HepG2 (cell line): ENCODE results near the gene GABRB1. TPM values are rescaled to one million over a fixed set of nuclear protein-coding genes. Genes with fewer than 3 reads are reported as not detected.

Experiments used
- ETV5 ChIP-seq: IDR thresholded peaks from 2 replicates; pipeline ENCODE4 v1.6.1; 2018; ENCODE audit warnings: missing biosample characterization, missing genetic modification reagents, inconsistent platforms, borderline replicate concordance
- FOSL2 ChIP-seq: sonication (generic); formaldehyde crosslinking; IDR thresholded peaks from 2 replicates; pipeline ENCODE4 v1.4.0; 2020; ENCODE audit warnings: missing genetic modification reagents
- FOXK2 ChIP-seq: fragments of 450-650 bp; IDR thresholded peaks from 2 replicates; pipeline ENCODE4 v1.6.1; 2016
- HES4 ChIP-seq: sonication (generic); formaldehyde crosslinking; IDR thresholded peaks from 2 replicates; pipeline ENCODE4 v1.9.0; 2021; ENCODE audit warnings: mild to moderate bottlenecking, missing genetic modification reagents, borderline replicate concordance
- KAT2B ChIP-seq: fragments of 150-350 bp; IDR thresholded peaks from 2 replicates; pipeline ENCODE4 v1.6.1; 2014; ENCODE audit warnings: low read depth, low read length, borderline replicate concordance
- NKX3-1 ChIP-seq: sonication (generic); formaldehyde crosslinking; IDR thresholded peaks from 2 replicates; pipeline ENCODE4 v1.5.0; 2020; ENCODE audit warnings: missing genetic modification reagents
- ONECUT2 ChIP-seq: sonication (generic); formaldehyde crosslinking; IDR thresholded peaks from 2 replicates; pipeline ENCODE4 v1.4.0; 2020; ENCODE audit warnings: missing genetic modification reagents
- SKI ChIP-seq: fragments of 450-650 bp; IDR thresholded peaks from one replicate; pipeline ENCODE4 v1.6.1; 2018; ENCODE audit warnings: mild to moderate bottlenecking; ENCODE audit not compliant: partially characterized antibody
- SOX6 ChIP-seq, 2 experiments: fragments of 450-650 bp in 1 of 2; sonication (generic) in 1 of 2; formaldehyde crosslinking in 1 of 2; IDR thresholded peaks; 2 replicates each; pipeline versions ENCODE4 v1.4.0 to v1.6.1; 2017 to 2020; ENCODE audit warnings: antibody characterized with exemption in 1 of 2, mild to moderate bottlenecking in 1 of 2, missing genetic modification reagents in 1 of 2
- SP5 ChIP-seq: IDR thresholded peaks from 2 replicates; pipeline ENCODE4 v1.6.1; 2016; ENCODE audit warnings: low read depth, borderline replicate concordance
- SRY ChIP-seq: sonication (generic); formaldehyde crosslinking; IDR thresholded peaks from 2 replicates; pipeline ENCODE4 v1.8.0; 2022; ENCODE audit warnings: mild to moderate bottlenecking, missing genetic modification reagents
- TEAD3 ChIP-seq: optimal IDR thresholded peaks from 2 replicates; pipeline ENCODE3; 2016; ENCODE audit warnings: borderline replicate concordance
- U2AF2 ChIP-seq: fragments of 200-400 bp; formaldehyde crosslinking; IDR thresholded peaks from 2 replicates; pipeline ENCODE4 v1.6.1; 2017; ENCODE audit warnings: low read depth, mild to moderate bottlenecking, low read length
- ZBTB14 ChIP-seq: sonication (generic); formaldehyde crosslinking; IDR thresholded peaks from 2 replicates; pipeline ENCODE4 v1.4.0; 2020; ENCODE audit warnings: missing genetic modification reagents
- ZBTB20 ChIP-seq: sonication (generic); formaldehyde crosslinking; IDR thresholded peaks from 2 replicates; pipeline ENCODE4 v1.8.1; 2023; ENCODE audit warnings: missing genetic modification reagents, low read depth, mild to moderate bottlenecking, borderline replicate concordance
- ZBTB26 ChIP-seq: IDR thresholded peaks from 2 replicates; pipeline ENCODE4 v1.6.1; 2016; ENCODE audit warnings: missing compliant biosample characterization, missing genetic modification reagents, borderline replicate concordance
- ZMAT3 ChIP-seq: sonication (generic); formaldehyde crosslinking; conservative IDR thresholded peaks from 2 replicates; pipeline ENCODE4 v1.7.0; 2021; ENCODE audit warnings: missing genetic modification reagents
- ZNF136 ChIP-seq: sonication (generic); formaldehyde crosslinking; IDR thresholded peaks from 2 replicates; pipeline ENCODE4 v1.8.1; 2022; ENCODE audit warnings: low read depth, mild to moderate bottlenecking, moderate library complexity, missing genetic modification reagents
- ZNF253 ChIP-seq: sonication (generic); formaldehyde crosslinking; IDR thresholded peaks from 2 replicates; pipeline ENCODE4 v1.8.0; 2022; ENCODE audit warnings: mild to moderate bottlenecking, missing genetic modification reagents, borderline replicate concordance
- ZNF574 ChIP-seq: sonication (generic); formaldehyde crosslinking; IDR thresholded peaks from 2 replicates; pipeline ENCODE4 v1.4.0; 2020; ENCODE audit warnings: missing genetic modification reagents
- ZNF619 ChIP-seq: sonication (generic); formaldehyde crosslinking; IDR thresholded peaks from 2 replicates; pipeline ENCODE4 v1.4.0; 2020; ENCODE audit warnings: mild to moderate bottlenecking, missing genetic modification reagents
- ZNF766 ChIP-seq: sonication (generic); formaldehyde crosslinking; IDR thresholded peaks from 2 replicates; pipeline ENCODE4 v1.5.0; 2020; ENCODE audit warnings: missing genetic modification reagents, borderline replicate concordance
- polyA plus RNA-seq, 8 experiments: library from polyadenylated mRNA; depleted of rRNA in 3 of 8; stranded (reverse) in 7 of 8; unstranded in 1 of 8; fragments of >200 nt; fragmentation: Illumina TruSeq in 4 of 8; extraction: Trizol in 4 of 8; gene quantifications; 2 replicates each; pipeline versions ENCODE4 v1.2.1 to v1.2.3, GENCODE V29; 2011 to 2016; ENCODE audit warnings: low read depth in 4 of 8, missing spikeins in 1 of 8, mixed read lengths in 1 of 8; ENCODE audit not compliant: insufficient read depth in 1 of 8
- total RNA-seq, 5 experiments: library from RNA; depleted of rRNA; stranded (reverse); fragments of >200 nt; fragmentation: Illumina TruSeq; extraction: Trizol; gene quantifications; 2 replicates each; pipeline ENCODE4 v1.2.3, GENCODE V29; 2016; ENCODE audit warnings: low read depth in 1 of 5

Gene GABRB1
- total and polyA plus RNA-seq, 2 of the 13 experiments (the other 11 are each of a cell fraction or from before 2014, with no cell fraction given) = not detected

GRCh38 chr4:47463235-47463956, 432.0 kb downstream of the GABRB1 start, which contains the start of gene COMMD8 (continued):
- TF ChIP-seq FOSL2 (CRISPR knock-in tag) (peak; percentile 22; the same call in 1 of the 2 replicates), ZBTB14 (no peak), ETV5 (CRISPR knock-in tag) (peak; percentile 82), HES4 (CRISPR knock-in tag) (peak; percentile 23; the same call in 1 of the 2 replicates), ZBTB26 (CRISPR knock-in tag) (peak; percentile 64), ZNF574 (CRISPR knock-in tag) (peak; percentile 64; the same call in 1 of the 2 replicates), ONECUT2 (CRISPR knock-in tag) (no peak), ZBTB20 (no peak), ZNF136 (0 out of 2 replicates have a peak, but pooled peaks have one; percentile 62), SKI (no peak), ZMAT3 (CRISPR knock-in tag) (no peak), NKX3-1 (CRISPR knock-in tag) (peak; percentile 88; the same call in 1 of the 2 replicates), FOXK2 (no peak), ZNF253 (CRISPR knock-in tag) (no peak), SRY (CRISPR knock-in tag) (peak; percentile 62; the same call in 1 of the 2 replicates), U2AF2 (no peak), ZNF619 (CRISPR knock-in tag) (no peak), SOX6 (IDR thresholded peaks at IDR 0.05) (no peak), SOX6 (CRISPR knock-in tag; IDR thresholded peaks at IDR 0.05) (peak; percentile 71; the same call in 1 of the 2 replicates), ZNF766 (CRISPR knock-in tag) (peak; percentile 68; the same call in 1 of the 2 replicates), SP5 (no peak; the same call in 1 of the 2 replicates), KAT2B (no peak), TEAD3 (CRISPR knock-in tag) (no peak)
